Upper lobe of left lung (tissue), 6 donors: ENCODE data around the gene MDN1. TPM values are rescaled to one million over a fixed set of nuclear protein-coding genes. Genes with fewer than 3 reads are reported as not detected.

Experiments
- ATAC-seq, 2 donors: fragments of 200-7000 bp; cut with Tn5 transposase; one replicate each; pipeline ENCODE4 v1.9.1; 2022; ENCODE audit warnings: mild to moderate bottlenecking in 2 of 2, moderate library complexity in 2 of 2; ENCODE audit not compliant: low FRiP score in 2 of 2
- DNase-seq, 2 donors: peaks; one replicate each; pipeline ENCODE4 v3.0.0-alpha.2; 2019 to 2020
- H3K27ac ChIP-seq, 4 donors: fragments of 200-600 bp; sonication (generic); one replicate each; pipeline ENCODE4 v1.5.1; 2016 to 2019
- H3K27me3 ChIP-seq, 4 donors: fragments of 200-600 bp; sonication (generic); one replicate each; pipeline ENCODE4 v1.5.1; 2017 to 2019
- H3K36me3 ChIP-seq, 4 donors: fragments of 200-600 bp; sonication (generic); one replicate each; pipeline ENCODE4 v1.5.1; 2016 to 2019
- H3K4me1 ChIP-seq, 4 donors: fragments of 200-600 bp; sonication (generic); one replicate each; pipeline ENCODE4 v1.5.1; 2018 to 2019
- H3K4me3 ChIP-seq, 4 donors: fragments of 200-600 bp; sonication (generic); one replicate each; pipeline ENCODE4 v1.5.1; 2017 to 2019; ENCODE audit warnings: mild to moderate bottlenecking in 2 of 4, moderate library complexity in 1 of 4
- H3K9me3 ChIP-seq, 4 donors: fragments of 200-600 bp; sonication (generic); one replicate each; pipeline ENCODE4 v1.5.1; 2018 to 2019
- EP300 ChIP-seq, 4 donors: sonication (generic); formaldehyde crosslinking; IDR thresholded peaks; one replicate each; pipeline ENCODE4 v1.5.1; 2017; ENCODE audit warnings: antibody characterized with exemption in 4 of 4, control low read depth in 2 of 4
- POLR2A ChIP-seq, 4 donors: fragments of 450-650 bp; IDR thresholded peaks; one replicate each; pipeline ENCODE4 v1.5.1; 2016 to 2017; ENCODE audit warnings: antibody characterized with exemption in 4 of 4, mild to moderate bottlenecking in 2 of 4
- POLR2AphosphoS5 ChIP-seq, 2 donors: sonication (generic); formaldehyde crosslinking; IDR thresholded peaks; one replicate each; pipeline ENCODE4 v1.5.1; 2017; ENCODE audit warnings: antibody characterized with exemption in 2 of 2
- WGBS, 2 donors: methylation state at CpG; one replicate each; pipeline ENCODE4 v1.1.5; 2017 to 2018; 5-methylcytosine and 5-hydroxymethylcytosine counted together
- total RNA-seq, 6 donors: library from RNA; depleted of rRNA in 4 of 6; stranded (reverse); fragments of >200 nt in 4 of 6; gene quantifications; one replicate each; pipeline versions ENCODE4 v1.1.0 to v1.2.1, GENCODE V29; 2016 to 2021
- TF ChIP-seq, protein P1 (sequence below), 6 experiments: fragments of 450-650 bp in 4 of 6; fragments of 200-600 bp in 2 of 6; sonication (generic) in 2 of 6; IDR thresholded peaks; one replicate each; pipeline ENCODE4 v1.5.1; 2016 to 2019; ENCODE audit warnings: antibody characterized with exemption in 6 of 6
- donor health status: DM: no; HTN: no; CAD: no; lungs with moderate emphysema.
- donor health status: DM: no; HTN: yes; CAD: no; lungs with severe emphysema.

MDN1 gene
- total RNA-seq, 6 donors from 2014 or later, result 23.4 to 44.1 (median 29.6) TPM

DNA sequence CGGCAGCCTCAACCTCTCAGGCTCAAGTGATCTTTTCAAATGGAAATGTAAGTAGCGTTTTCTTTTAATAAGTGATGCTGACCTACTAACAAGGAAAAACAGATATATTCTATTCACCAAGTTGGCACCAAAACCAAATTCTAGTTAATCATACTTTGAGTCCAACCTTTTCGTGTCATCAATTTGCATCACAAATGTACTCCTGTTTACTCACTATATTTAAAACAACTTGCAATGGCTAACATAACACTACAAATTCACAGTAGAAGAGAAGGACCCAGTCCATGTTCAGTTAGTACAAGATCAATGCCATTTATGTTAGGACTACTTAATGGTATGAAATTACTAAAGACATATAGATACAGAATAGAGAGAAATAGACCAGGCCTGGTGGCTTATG is 50.0 kb downstream of the MDN1 start:
- Histone ChIP-seq H3K27ac (no peak overlapping the region), H3K4me1 (no peaks in the 10 kb centered on the region), H3K36me3 (peaks cover 0 to 83% (median 43%) of the 10 kb centered on the region in 4 donors), H3K27me3 (no peaks in the 10 kb centered on the region), H3K4me3 (no peak overlapping the region), H3K9me3 (no peaks in the 10 kb centered on the region)
- 91 to 95% methylated on average over 3 of the region's 3 CpGs for WGBS, 2 donors
- no peak for DNase-seq
- no peak for ATAC-seq
- TF ChIP-seq, protein P1, sequence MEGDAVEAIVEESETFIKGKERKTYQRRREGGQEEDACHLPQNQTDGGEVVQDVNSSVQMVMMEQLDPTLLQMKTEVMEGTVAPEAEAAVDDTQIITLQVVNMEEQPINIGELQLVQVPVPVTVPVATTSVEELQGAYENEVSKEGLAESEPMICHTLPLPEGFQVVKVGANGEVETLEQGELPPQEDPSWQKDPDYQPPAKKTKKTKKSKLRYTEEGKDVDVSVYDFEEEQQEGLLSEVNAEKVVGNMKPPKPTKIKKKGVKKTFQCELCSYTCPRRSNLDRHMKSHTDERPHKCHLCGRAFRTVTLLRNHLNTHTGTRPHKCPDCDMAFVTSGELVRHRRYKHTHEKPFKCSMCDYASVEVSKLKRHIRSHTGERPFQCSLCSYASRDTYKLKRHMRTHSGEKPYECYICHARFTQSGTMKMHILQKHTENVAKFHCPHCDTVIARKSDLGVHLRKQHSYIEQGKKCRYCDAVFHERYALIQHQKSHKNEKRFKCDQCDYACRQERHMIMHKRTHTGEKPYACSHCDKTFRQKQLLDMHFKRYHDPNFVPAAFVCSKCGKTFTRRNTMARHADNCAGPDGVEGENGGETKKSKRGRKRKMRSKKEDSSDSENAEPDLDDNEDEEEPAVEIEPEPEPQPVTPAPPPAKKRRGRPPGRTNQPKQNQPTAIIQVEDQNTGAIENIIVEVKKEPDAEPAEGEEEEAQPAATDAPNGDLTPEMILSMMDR (IDR thresholded peaks at IDR 0.05), result no peak

DNA sequence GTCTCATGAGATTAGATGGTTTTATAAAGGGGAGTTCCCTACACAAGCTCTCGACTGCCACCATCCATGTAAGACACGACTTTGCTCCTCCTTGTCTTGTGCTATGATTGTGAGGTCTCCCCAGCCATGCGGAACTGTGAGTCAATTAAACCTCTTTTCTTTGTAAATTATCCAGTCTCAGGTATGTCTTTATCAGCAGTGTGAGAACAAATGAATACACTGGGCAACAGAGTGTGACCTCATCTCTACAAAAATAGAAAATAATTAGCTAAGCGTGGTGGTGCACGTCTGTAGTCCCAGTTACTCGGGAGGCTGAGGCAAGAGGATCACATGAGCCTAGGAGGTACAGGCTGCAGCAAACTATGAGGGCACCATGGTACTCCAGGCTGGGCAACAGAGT is 51.3 kb downstream of the MDN1 start:
- DNase-seq, result no peak
- no peak overlapping the region for H3K27ac ChIP-seq
- ATAC-seq, result no peak
- TF ChIP-seq, protein P1 (IDR thresholded peaks at IDR 0.05), result no peak
- no peaks in the 10 kb centered on the region for H3K9me3 ChIP-seq
- peaks cover 0 to 76% (median 42%) of the 10 kb centered on the region in 4 donors for H3K36me3 ChIP-seq
- H3K27me3 ChIP-seq, result no peaks in the 10 kb centered on the region
- H3K4me3 ChIP-seq, result no peak overlapping the region
- no peaks in the 10 kb centered on the region for H3K4me1 ChIP-seq
- WGBS, 2 donors, result 77 to 80% methylated on average over 6 of the region's 6 CpGs

DNA sequence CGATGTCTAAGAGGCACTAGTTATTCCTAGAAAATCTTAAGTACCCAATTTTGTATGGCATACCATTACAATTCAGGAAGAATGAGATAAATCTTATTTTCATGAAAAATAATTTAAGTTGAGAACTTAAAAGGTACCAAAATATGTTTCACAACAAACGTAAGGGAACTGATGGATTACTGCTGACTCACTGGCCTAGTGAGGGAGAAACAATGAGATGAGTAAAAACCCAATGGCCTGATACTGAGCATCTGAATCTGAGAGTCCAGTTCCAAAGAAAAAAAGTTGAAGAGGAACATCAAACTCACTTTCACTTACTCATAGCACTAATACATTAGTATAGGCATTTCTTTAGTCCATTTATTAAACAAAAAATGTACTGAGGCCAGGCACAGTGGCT is 56.0 kb downstream of the MDN1 start:
- TF ChIP-seq POLR2A (IDR thresholded peaks at IDR 0.05) (no peak), EP300 (IDR thresholded peaks at IDR 0.05) (no peak), POLR2AphosphoS5 (IDR thresholded peaks at IDR 0.05) (no peak)
- TF ChIP-seq, protein P1 (IDR thresholded peaks at IDR 0.05), result no peak
- no peak for ATAC-seq
- H3K27me3 ChIP-seq, result no peaks in the 10 kb centered on the region

DNA sequence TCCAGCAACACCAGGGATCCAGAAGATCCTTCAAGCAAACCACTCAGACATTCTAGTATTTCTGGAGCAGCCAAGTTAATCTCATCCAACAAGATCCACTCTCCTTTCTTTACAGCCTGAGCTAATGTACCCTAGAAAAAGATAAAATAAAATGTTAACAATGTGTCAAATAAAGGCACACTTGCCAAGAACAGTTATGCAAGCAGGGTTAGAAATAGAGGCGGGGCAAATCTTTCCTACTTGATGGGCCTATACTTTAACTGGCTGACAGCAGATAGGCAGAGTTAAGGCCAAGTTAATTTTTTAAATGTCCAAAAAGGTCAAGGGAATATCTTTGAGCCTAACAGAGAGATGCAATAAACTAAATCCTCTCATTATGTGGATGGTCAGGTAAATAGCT is 60.8 kb downstream of the MDN1 start:
- WGBS, 2 donors, result 75 to 84% methylated on average over 1 of the region's 1 CpG
- peaks cover 11 to 83% (median 35%) of the 10 kb centered on the region in 4 donors for H3K36me3 ChIP-seq
- no peak for ATAC-seq

More for the DNA sequence above, 56.0 kb downstream of the MDN1 start:
- 77 to 86% methylated on average over 2 of the region's 2 CpGs for WGBS, 2 donors
- H3K27ac ChIP-seq, result no peak overlapping the region
- H3K36me3 ChIP-seq, result peaks cover 0 to 65% (median 20%) of the 10 kb centered on the region in 4 donors
- H3K4me1 ChIP-seq, result no peaks in the 10 kb centered on the region
- H3K4me3 ChIP-seq, result no peak overlapping the region
- H3K9me3 ChIP-seq, result no peaks in the 10 kb centered on the region
- no peak for DNase-seq

DNA sequence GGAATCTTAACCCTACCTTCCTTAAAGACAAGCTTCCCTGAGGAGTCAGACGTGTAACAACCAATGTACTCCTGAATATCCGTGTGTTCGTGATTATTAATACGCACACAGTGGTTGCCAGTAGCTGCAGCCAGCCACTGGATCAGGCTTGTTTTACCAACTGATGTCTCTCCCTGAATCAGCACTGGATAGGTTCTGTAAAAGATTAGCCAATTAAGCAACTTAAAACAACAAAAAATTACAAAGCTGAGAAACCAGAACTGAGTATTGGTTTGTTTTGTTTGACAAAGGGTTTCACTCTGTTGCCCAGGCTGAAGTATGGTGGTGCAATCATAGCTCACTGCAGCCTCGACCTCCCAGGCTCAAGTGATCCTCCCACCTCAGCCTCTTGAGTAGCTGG is 69.3 kb downstream of the MDN1 start:
- TF ChIP-seq POLR2AphosphoS5 (IDR thresholded peaks at IDR 0.05) (no peak), POLR2A (IDR thresholded peaks at IDR 0.05) (no peak)
- TF ChIP-seq, protein P1 (IDR thresholded peaks at IDR 0.05), result no peak
- Histone ChIP-seq H3K9me3 (no peaks in the 10 kb centered on the region), H3K4me1 (no peaks in the 10 kb centered on the region), H3K27me3 (no peaks in the 10 kb centered on the region), H3K4me3 (no peak overlapping the region), H3K27ac (no peak overlapping the region), H3K36me3 (peaks cover 8 to 95% (median 52%) of the 10 kb centered on the region in 4 donors)
- DNase-seq, result no peak
- WGBS, 2 donors, result 86 to 94% methylated on average over 5 of the region's 5 CpGs
- no peak for ATAC-seq

More for the DNA sequence above, 60.8 kb downstream of the MDN1 start:
- DNase-seq, result no peak
- Histone ChIP-seq H3K9me3 (no peaks in the 10 kb centered on the region), H3K27ac (no peak overlapping the region), H3K27me3 (no peaks in the 10 kb centered on the region), H3K4me3 (no peak overlapping the region), H3K4me1 (no peaks in the 10 kb centered on the region)
- TF ChIP-seq POLR2A (IDR thresholded peaks at IDR 0.05) (no peak), EP300 (IDR thresholded peaks at IDR 0.05) (no peak), POLR2AphosphoS5 (IDR thresholded peaks at IDR 0.05) (no peak)
- TF ChIP-seq, protein P1 (IDR thresholded peaks at IDR 0.05), result no peak
